ENCODE results near the gene FADS6.

DNA sequence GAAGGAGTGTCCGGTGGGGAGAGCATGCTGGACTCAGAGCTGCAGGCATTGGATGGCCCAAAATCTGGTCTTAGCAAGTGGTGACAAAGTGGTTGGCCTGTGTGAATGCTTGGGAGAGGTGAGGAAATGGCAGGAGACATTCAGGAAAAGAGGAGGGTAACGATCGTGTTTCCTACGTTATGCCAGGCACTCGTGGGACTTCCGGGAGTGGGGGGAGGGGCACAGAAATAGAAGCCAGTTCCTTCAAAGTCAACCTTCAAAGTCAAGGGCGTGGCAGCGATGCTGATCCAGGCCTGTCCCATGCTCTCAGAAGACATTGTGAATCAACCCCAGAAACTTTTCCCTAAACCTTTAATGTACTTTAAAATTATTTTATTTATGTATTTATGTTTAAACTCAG is 46.1 kb upstream of the FADS6 start:
- TF ChIP-seq, protein P1, sequence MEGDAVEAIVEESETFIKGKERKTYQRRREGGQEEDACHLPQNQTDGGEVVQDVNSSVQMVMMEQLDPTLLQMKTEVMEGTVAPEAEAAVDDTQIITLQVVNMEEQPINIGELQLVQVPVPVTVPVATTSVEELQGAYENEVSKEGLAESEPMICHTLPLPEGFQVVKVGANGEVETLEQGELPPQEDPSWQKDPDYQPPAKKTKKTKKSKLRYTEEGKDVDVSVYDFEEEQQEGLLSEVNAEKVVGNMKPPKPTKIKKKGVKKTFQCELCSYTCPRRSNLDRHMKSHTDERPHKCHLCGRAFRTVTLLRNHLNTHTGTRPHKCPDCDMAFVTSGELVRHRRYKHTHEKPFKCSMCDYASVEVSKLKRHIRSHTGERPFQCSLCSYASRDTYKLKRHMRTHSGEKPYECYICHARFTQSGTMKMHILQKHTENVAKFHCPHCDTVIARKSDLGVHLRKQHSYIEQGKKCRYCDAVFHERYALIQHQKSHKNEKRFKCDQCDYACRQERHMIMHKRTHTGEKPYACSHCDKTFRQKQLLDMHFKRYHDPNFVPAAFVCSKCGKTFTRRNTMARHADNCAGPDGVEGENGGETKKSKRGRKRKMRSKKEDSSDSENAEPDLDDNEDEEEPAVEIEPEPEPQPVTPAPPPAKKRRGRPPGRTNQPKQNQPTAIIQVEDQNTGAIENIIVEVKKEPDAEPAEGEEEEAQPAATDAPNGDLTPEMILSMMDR (conservative IDR thresholded peaks at IDR 0.05; ENCODE audit: low read depth, low read length) = no peak
- no peak for TF ChIP-seq EZH2 (IDR thresholded peaks at IDR 0.05; ENCODE audit: low read length, unreplicated experiment)
- TF ChIP-seq EZH2phosphoT487 (IDR thresholded peaks at IDR 0.05; ENCODE audit: borderline replicate concordance, low read length) = no peak

All from PC-3 (cell line).